Panc1 (cell line): Measurements from ENCODE around the gene SLC18B1. TPM values are rescaled to one million over a fixed set of nuclear protein-coding genes. Genes with fewer than 3 reads are reported as not detected.

Experiments used
- ATAC-seq: fragments of 200-7000 bp; cut with Tn5 transposase; 2 replicates; pipeline ENCODE4 v1.9.1; 2020; ENCODE audit warnings: mild to moderate bottlenecking, moderate library complexity
- BruUV-seq: library from RNA; stranded (reverse); fragments of 400-500 nt; replicated peaks from 2 replicates; lab custom pipeline; 2021; lab: Mats Ljungman, UMichigan
- CTCF ChIA-PET: fragments of 300-600 bp; sonication (Branson Sonifier 250); formaldehyde crosslinking; loops from one replicate; lab custom pipeline; 2022; ENCODE audit warnings: antibody characterized with exemption; lab: Charles Lee
- POLR2A ChIA-PET: fragments of 300-600 bp; sonication (Branson Sonifier 250); formaldehyde crosslinking; loops from one replicate; lab custom pipeline; 2022; ENCODE audit warnings: antibody characterized with exemption; lab: Charles Lee
- DNase-seq: peaks from one replicate; pipeline ENCODE4 v3.0.0-alpha.2; 2010; ENCODE audit warnings: low read depth, low spot score
- H3K27ac ChIP-seq: 2 replicates; pipeline ENCODE4 v1.5.1; 2011; ENCODE audit warnings: mild to moderate bottlenecking, low read length, inconsistent platforms
- H3K27me3 ChIP-seq: fragments of 200-500 bp; sonication (Bioruptor generic); 2 replicates; pipeline ENCODE4 v1.6.0; 2014; ENCODE audit warnings: low read length, inconsistent platforms; ENCODE audit not compliant: control insufficient read depth, insufficient read depth
- H3K36me3 ChIP-seq: fragments of 200-500 bp; sonication (Bioruptor generic); 2 replicates; pipeline ENCODE4 v1.5.1; 2014; ENCODE audit warnings: inconsistent platforms, mild to moderate bottlenecking, low read length, moderate library complexity; ENCODE audit not compliant: control insufficient read depth, insufficient read depth
- H3K4me1 ChIP-seq: 2 replicates; pipeline ENCODE4 v1.5.1; 2011; ENCODE audit warnings: inconsistent platforms, mild to moderate bottlenecking, low read length, moderate library complexity; ENCODE audit not compliant: control insufficient read depth, insufficient read depth
- H3K4me3 ChIP-seq, 2 experiments: 2 replicates each; pipeline ENCODE4 v1.5.1; 2011 to 2012; ENCODE audit warnings: low read depth in 2 of 2, low read length in 2 of 2, mild to moderate bottlenecking in 2 of 2, inconsistent platforms in 1 of 2, moderate library complexity in 1 of 2
- H3K9me3 ChIP-seq: fragments of 200-500 bp; sonication (Bioruptor generic); 2 replicates; pipeline ENCODE4 v1.5.1; 2014; ENCODE audit warnings: low read depth, mild to moderate bottlenecking, inconsistent platforms, low read length, moderate library complexity; ENCODE audit not compliant: control insufficient read depth, insufficient read depth
- POLR2AphosphoS5 ChIP-seq: IDR thresholded peaks from 2 replicates; pipeline ENCODE4 v1.6.1; 2012; ENCODE audit warnings: mild to moderate bottlenecking, low read depth, low read length, moderate library complexity
- SIN3A ChIP-seq: IDR thresholded peaks from 2 replicates; pipeline ENCODE4 v1.6.1; 2012; ENCODE audit warnings: low read depth, mild to moderate bottlenecking, low read length, moderate library complexity, borderline replicate concordance; ENCODE audit not compliant: insufficient read depth
- TCF7L2 ChIP-seq: IDR thresholded peaks from 2 replicates; pipeline ENCODE4 v1.6.1; 2011; ENCODE audit warnings: mild to moderate bottlenecking, low read depth, low read length, inconsistent platforms
- in situ Hi-C: cut with HindIII; loops from 2 replicates; pipeline ENCODE4 v1.10.0; 2016; ENCODE audit warnings: low sequenced_read_pairs, low pct_unique_long_range_greater_than_20kb
- intact Hi-C: fragments of 100-400 bp; cut with micrococcal nuclease; formaldehyde crosslinking; loops from one replicate; pipeline ENCODE4 v1.10.0; 2022; ENCODE audit not compliant: unreplicated experiment
- total RNA-seq: library from RNA; stranded (reverse); gene quantifications from one replicate; pipeline ENCODE4 v1.2.1, GENCODE V29; 2021; ENCODE audit not compliant: unreplicated experiment
- TF ChIP-seq, protein P1 (sequence below), 2 experiments: IDR thresholded peaks; 2 replicates each; pipeline ENCODE4 v1.6.1; 2011 to 2012; ENCODE audit warnings: low read depth in 2 of 2, control low read depth in 1 of 2, low read length in 1 of 2, mild to moderate bottlenecking in 1 of 2, moderate library complexity in 1 of 2; ENCODE audit not compliant: insufficient read depth in 1 of 2
- TF ChIP-seq, protein P2 (sequence below): fragments of 450-650 bp; IDR thresholded peaks from 2 replicates; pipeline ENCODE4 v1.5.1; 2017; ENCODE audit warnings: mild to moderate bottlenecking

SLC18B1 gene
- total RNA-seq, 1 experiment from 2014 or later, result 0.67 TPM

GRCh38 chr6:132733814-132734213 lies 64.6 kb downstream of the SLC18B1 start:
- Histone ChIP-seq H3K4me1 (no peaks in the 10 kb centered on the region), H3K4me3 (no peak overlapping the region), H3K27me3 (no peaks in the 10 kb centered on the region), H3K9me3 (no peaks in the 10 kb centered on the region), H3K36me3 (no peaks in the 10 kb centered on the region), H3K27ac (no peak overlapping the region)
- POLR2A ChIA-PET, result no interaction called here
- BruUV-seq, result no TSS peak
- TF ChIP-seq, protein P1, sequence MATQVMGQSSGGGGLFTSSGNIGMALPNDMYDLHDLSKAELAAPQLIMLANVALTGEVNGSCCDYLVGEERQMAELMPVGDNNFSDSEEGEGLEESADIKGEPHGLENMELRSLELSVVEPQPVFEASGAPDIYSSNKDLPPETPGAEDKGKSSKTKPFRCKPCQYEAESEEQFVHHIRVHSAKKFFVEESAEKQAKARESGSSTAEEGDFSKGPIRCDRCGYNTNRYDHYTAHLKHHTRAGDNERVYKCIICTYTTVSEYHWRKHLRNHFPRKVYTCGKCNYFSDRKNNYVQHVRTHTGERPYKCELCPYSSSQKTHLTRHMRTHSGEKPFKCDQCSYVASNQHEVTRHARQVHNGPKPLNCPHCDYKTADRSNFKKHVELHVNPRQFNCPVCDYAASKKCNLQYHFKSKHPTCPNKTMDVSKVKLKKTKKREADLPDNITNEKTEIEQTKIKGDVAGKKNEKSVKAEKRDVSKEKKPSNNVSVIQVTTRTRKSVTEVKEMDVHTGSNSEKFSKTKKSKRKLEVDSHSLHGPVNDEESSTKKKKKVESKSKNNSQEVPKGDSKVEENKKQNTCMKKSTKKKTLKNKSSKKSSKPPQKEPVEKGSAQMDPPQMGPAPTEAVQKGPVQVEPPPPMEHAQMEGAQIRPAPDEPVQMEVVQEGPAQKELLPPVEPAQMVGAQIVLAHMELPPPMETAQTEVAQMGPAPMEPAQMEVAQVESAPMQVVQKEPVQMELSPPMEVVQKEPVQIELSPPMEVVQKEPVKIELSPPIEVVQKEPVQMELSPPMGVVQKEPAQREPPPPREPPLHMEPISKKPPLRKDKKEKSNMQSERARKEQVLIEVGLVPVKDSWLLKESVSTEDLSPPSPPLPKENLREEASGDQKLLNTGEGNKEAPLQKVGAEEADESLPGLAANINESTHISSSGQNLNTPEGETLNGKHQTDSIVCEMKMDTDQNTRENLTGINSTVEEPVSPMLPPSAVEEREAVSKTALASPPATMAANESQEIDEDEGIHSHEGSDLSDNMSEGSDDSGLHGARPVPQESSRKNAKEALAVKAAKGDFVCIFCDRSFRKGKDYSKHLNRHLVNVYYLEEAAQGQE (IDR thresholded peaks at IDR 0.05; ENCODE audit: insufficient read depth in 1 of 2, low read depth in 2 of 2, low read length in 1 of 2), result no peak
- TF ChIP-seq POLR2AphosphoS5, result no peak
- no peak for TF ChIP-seq TCF7L2
- TF ChIP-seq, protein P2, sequence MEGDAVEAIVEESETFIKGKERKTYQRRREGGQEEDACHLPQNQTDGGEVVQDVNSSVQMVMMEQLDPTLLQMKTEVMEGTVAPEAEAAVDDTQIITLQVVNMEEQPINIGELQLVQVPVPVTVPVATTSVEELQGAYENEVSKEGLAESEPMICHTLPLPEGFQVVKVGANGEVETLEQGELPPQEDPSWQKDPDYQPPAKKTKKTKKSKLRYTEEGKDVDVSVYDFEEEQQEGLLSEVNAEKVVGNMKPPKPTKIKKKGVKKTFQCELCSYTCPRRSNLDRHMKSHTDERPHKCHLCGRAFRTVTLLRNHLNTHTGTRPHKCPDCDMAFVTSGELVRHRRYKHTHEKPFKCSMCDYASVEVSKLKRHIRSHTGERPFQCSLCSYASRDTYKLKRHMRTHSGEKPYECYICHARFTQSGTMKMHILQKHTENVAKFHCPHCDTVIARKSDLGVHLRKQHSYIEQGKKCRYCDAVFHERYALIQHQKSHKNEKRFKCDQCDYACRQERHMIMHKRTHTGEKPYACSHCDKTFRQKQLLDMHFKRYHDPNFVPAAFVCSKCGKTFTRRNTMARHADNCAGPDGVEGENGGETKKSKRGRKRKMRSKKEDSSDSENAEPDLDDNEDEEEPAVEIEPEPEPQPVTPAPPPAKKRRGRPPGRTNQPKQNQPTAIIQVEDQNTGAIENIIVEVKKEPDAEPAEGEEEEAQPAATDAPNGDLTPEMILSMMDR, result no peak
- TF ChIP-seq SIN3A, result no peak
- intact Hi-C loops (no loop called here), in situ Hi-C loops (no loop called here)
- no peak for ATAC-seq
- DNase-seq, result no peak
- CTCF ChIA-PET, result no interaction called here

DNA sequence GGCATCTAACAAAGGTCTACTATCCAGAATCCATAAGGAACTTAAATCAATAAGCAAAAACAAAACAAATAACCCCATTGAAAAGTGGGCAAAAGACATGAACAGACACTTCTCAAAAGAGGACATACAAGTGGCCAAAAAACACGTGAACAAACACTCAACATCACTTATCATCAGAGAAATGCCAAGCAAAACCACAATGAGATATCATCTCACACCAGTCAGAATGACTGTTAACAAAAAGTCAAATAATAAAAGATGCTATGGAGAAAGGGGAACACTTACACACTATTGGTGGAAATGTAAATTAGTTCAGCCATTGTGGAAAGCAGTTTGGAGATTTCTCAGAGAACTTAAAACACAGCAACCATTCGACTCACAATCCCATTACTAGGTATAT lies 65.2 kb downstream of the SLC18B1 start:
- H3K27me3 ChIP-seq, result no peaks in the 10 kb centered on the region
- DNase-seq (no peak), ATAC-seq (no peak)
- POLR2A ChIA-PET, result no interaction called here
- no TSS peak for BruUV-seq
- no peaks in the 10 kb centered on the region for H3K9me3 ChIP-seq
- TF ChIP-seq, protein P1 (IDR thresholded peaks at IDR 0.05; ENCODE audit: insufficient read depth in 1 of 2, low read depth in 2 of 2, low read length in 1 of 2), result no peak
- TF ChIP-seq SIN3A (no peak), TCF7L2 (no peak), POLR2AphosphoS5 (no peak)
- TF ChIP-seq, protein P2, result no peak
- no peak overlapping the region for H3K27ac ChIP-seq
- H3K4me3 ChIP-seq, result no peak overlapping the region
- no peaks in the 10 kb centered on the region for H3K4me1 ChIP-seq
- CTCF ChIA-PET, result no interaction called here
- no peaks in the 10 kb centered on the region for H3K36me3 ChIP-seq
- intact Hi-C loops, result no loop called here
- in situ Hi-C loops, result no loop called here
